GM18870 (cell line): ENCODE results near the gene CFAP74.
"Not testable (repeated sequence)": the region's sequence is repeated elsewhere in the genome, so short reads cannot be mapped to it uniquely, and the experiment has no call there.

Experiments
- ATAC-seq: cut with Tn5 transposase; IDR thresholded peaks from one replicate; pipeline ENCODE4 v1.9.1; 2021; ENCODE audit warnings: moderate library complexity; ENCODE audit not compliant: unreplicated experiment

Gene CFAP74

GRCh38 chr1:1900883-1901640, 102.5 kb downstream of the CFAP74 start:
- no peak for ATAC-seq

GRCh38 chr1:1899967-1900327, 103.6 kb downstream of the CFAP74 start:
- no peak for ATAC-seq

GRCh38 chr1:1899266-1899966, 104.2 kb downstream of the CFAP74 start:
- ATAC-seq: no peak

GRCh38 chr1:1898246-1898933, 105.2 kb downstream of the CFAP74 start:
- no peak for ATAC-seq

GRCh38 chr1:1895456-1896336, 107.9 kb downstream of the CFAP74 start:
- no peak for ATAC-seq

- no peak for ATAC-seq
These were observed 108.5 kb downstream of the CFAP74 start for GRCh38 chr1:1895060-1895418.

- no peak for ATAC-seq
These were observed 109.1 kb downstream of the CFAP74 start for GRCh38 chr1:1894354-1895059.

GRCh38 chr1:1893997-1894353, 109.6 kb downstream of the CFAP74 start:
- ATAC-seq: no peak

GRCh38 chr1:1893291-1893985, 110.1 kb downstream of the CFAP74 start:
- ATAC-seq: no peak

- no peak for ATAC-seq
These were observed 110.8 kb downstream of the CFAP74 start for GRCh38 chr1:1892763-1893120.

GRCh38 chr1:1892079-1892762, 111.4 kb downstream of the CFAP74 start:
- no peak for ATAC-seq

GRCh38 chr1:1891349-1892078, 112.1 kb downstream of the CFAP74 start:
- no peak for ATAC-seq

- no peak for ATAC-seq
These were observed 112.9 kb downstream of the CFAP74 start, which contains the start of gene GNB1 for GRCh38 chr1:1890506-1891348. TSS of gene GNB1 (minus strand) at chr1:1891087. CDS start at chr1:1825453, 65,634 bp downstream.

GRCh38 chr1:1889847-1890505, 113.6 kb downstream of the CFAP74 start:
- ATAC-seq: no peak

GRCh38 chr1:1889090-1889750, 114.4 kb downstream of the CFAP74 start:
- no peak for ATAC-seq

GRCh38 chr1:1883890-1884289, 119.7 kb downstream of the CFAP74 start:
- not testable (repeated sequence) for ATAC-seq
